AG04449 (cell line): ENCODE measurements around the gene LRRC28.
A peak's percentile ranks its signal among the peaks of the same experiment; 100 is the strongest.

Experiments
- CTCF ChIA-PET: fragments of 350-600 bp; formaldehyde crosslinking; extraction: SDS; loops from one replicate; lab custom pipeline; 2021; ENCODE audit warnings: antibody characterized with exemption; lab: Yijun Ruan, JAX
- POLR2A ChIA-PET: fragments of 400-600, 350-600 bp; formaldehyde crosslinking; extraction: SDS; loops from one replicate; lab custom pipeline; 2020; ENCODE audit warnings: antibody characterized with exemption, inconsistent platforms; lab: Yijun Ruan, JAX
- DNase-seq: peaks from one replicate; pipeline ENCODE4 v3.0.0-alpha.2; 2010; ENCODE audit warnings: low read depth, low spot score
- H3K4me3 ChIP-seq: 2 replicates; pipeline ENCODE4 v1.5.1; 2011; ENCODE audit warnings: low read depth, mild to moderate bottlenecking, control low read depth, low read length
- CTCF ChIP-seq: IDR thresholded peaks from one replicate; pipeline ENCODE4 v1.5.1; 2011; ENCODE audit warnings: mild to moderate bottlenecking, moderate library complexity, low read length, control low read depth, inconsistent platforms; ENCODE audit not compliant: insufficient read depth; ENCODE audit errors: missing control alignments

Gene LRRC28

GRCh38 chr15:99350408-99350807 lies 99.1 kb downstream of the LRRC28 start:
- H3K4me3 ChIP-seq, result no peak overlapping the region
- CTCF ChIA-PET, result interaction anchor here (3.4 kb wide), 1 partner anchor 13 kb away, joined by 13 read pairs; no protein-coding TSS in a partner anchor
- POLR2A ChIA-PET, result no interaction called here
- DNase-seq, result no peak
- TF ChIP-seq CTCF, result no peak

- CTCF ChIA-PET, result interaction anchor here (1.0 to 4.4 kb wide), 4 partner anchors 9 to 18 kb away, joined by 3 to 24 read pairs (median 5); no protein-coding TSS in a partner anchor
- no peak for TF ChIP-seq CTCF
- no peak overlapping the region for H3K4me3 ChIP-seq
- POLR2A ChIA-PET, result no interaction called here
- DNase-seq, result no peak
Observed at GRCh38 chr15:99359769-99360168, 108.5 kb downstream of the LRRC28 start.

GRCh38 chr15:99361545-99362185 lies 110.4 kb downstream of the LRRC28 start:
- CTCF ChIA-PET, result interaction anchor here (0.7 to 4.4 kb wide), 15 partner anchors 8 to 342 kb away, joined by 3 to 24 read pairs (median 5); no protein-coding TSS in a partner anchor
- no peak for DNase-seq
- peak; percentile 16 for TF ChIP-seq CTCF
- no peak overlapping the region for H3K4me3 ChIP-seq
- POLR2A ChIA-PET, result no interaction called here

- POLR2A ChIA-PET, result no interaction called here
- CTCF ChIA-PET, result interaction anchor here (0.7 kb wide), 1 partner anchor 339 kb away, joined by 3 read pairs; no protein-coding TSS in a partner anchor
Observed at GRCh38 chr15:99365242-99365641, 114.0 kb downstream of the LRRC28 start.

GRCh38 chr15:99366013-99366412 lies 114.7 kb downstream of the LRRC28 start:
- DNase-seq, result no peak
- CTCF ChIA-PET, result interaction anchor here (0.7 kb wide), 1 partner anchor 338 kb away, joined by 3 read pairs; no protein-coding TSS in a partner anchor
- POLR2A ChIA-PET, result no interaction called here
- H3K4me3 ChIP-seq, result no peak overlapping the region
- no peak for TF ChIP-seq CTCF

More at GRCh38 chr15:99365242-99365641, 114.0 kb downstream of the LRRC28 start:
- DNase-seq, result no peak
- no peak for TF ChIP-seq CTCF
- no peak overlapping the region for H3K4me3 ChIP-seq

GRCh38 chr15:99368743-99369142 lies 117.5 kb downstream of the LRRC28 start:
- DNase-seq, result no peak
- no peak for TF ChIP-seq CTCF
- ChIA-PET POLR2A (no interaction called here), CTCF (interaction anchor here (1.2 to 1.3 kb wide), 3 partner anchors 9 to 81 kb away, joined by 3 read pairs; no protein-coding TSS in a partner anchor)
- H3K4me3 ChIP-seq, result no peak overlapping the region
